GM10248 (cell line): ENCODE measurements around the gene LIPE.
A peak's percentile ranks its signal among the peaks of the same experiment; 100 is the strongest.

ENCODE experiments used
- CTCF ChIA-PET: fragments of 300-600 bp; sonication (Branson Sonifier 250); formaldehyde crosslinking; extraction: SDS; loops from one replicate; lab custom pipeline; 2021; ENCODE audit warnings: antibody characterized with exemption; lab: Yijun Ruan, JAX
- POLR2A ChIA-PET: fragments of 350-650 bp; sonication (Branson Sonifier 250); formaldehyde crosslinking; extraction: SDS; loops from one replicate; lab custom pipeline; 2020; ENCODE audit warnings: antibody characterized with exemption; lab: Yijun Ruan, JAX
- DNase-seq: peaks from one replicate; pipeline ENCODE4 v3.0.0; 2012; ENCODE audit errors: extremely low spot score
- CTCF ChIP-seq: IDR thresholded peaks from 2 replicates; pipeline ENCODE4 v1.5.1; 2012; ENCODE audit warnings: mild to moderate bottlenecking, low read depth; ENCODE audit errors: extremely low read depth, missing control alignments, control extremely low read depth

LIPE gene

GRCh38 chr19:42426643-42427042 is 545 bp downstream of the LIPE start:
- ChIA-PET POLR2A (no interaction called here), CTCF (interaction anchor here (1.2 to 8.1 kb wide), 3 partner anchors 11 to 102 kb away, joined by 4 to 55 read pairs (median 17); partner anchors contain the start of gene CEACAM1)
- TF ChIP-seq CTCF: no peak
- DNase-seq: no peak

- no peak for DNase-seq
- ChIA-PET POLR2A (no interaction called here), CTCF (interaction anchor here (1.8 to 8.1 kb wide), 3 partner anchors 9 to 16 kb away, joined by 17 to 55 read pairs (median 17); no protein-coding TSS in a partner anchor)
- TF ChIP-seq CTCF: no peak
These were observed 2.5 kb downstream of the LIPE start for GRCh38 chr19:42424712-42425131.

GRCh38 chr19:42424345-42424707 is 2.9 kb downstream of the LIPE start:
- POLR2A ChIA-PET: no interaction called here
- TF ChIP-seq CTCF: no peak
- CTCF ChIA-PET: interaction anchor here (1.8 to 8.1 kb wide), 5 partner anchors 9 to 23 kb away, joined by 5 to 55 read pairs (median 17); no protein-coding TSS in a partner anchor

GRCh38 chr19:42423462-42424344 is 3.5 kb downstream of the LIPE start:
- ChIA-PET POLR2A (interaction anchor here (0.6 to 1.0 kb wide), 6 partner anchors 9 to 29 kb away, joined by 3 to 7 read pairs (median 4); no protein-coding TSS in a partner anchor), CTCF (interaction anchor here (1.0 to 8.1 kb wide), 9 partner anchors 10 to 28 kb away, joined by 3 to 55 read pairs (median 6); partner anchors contain the start of gene CXCL17)
- no peak for TF ChIP-seq CTCF
- DNase-seq: peak; percentile 97

More at GRCh38 chr19:42424345-42424707, 2.9 kb downstream of the LIPE start:
- DNase-seq: no peak

- ChIA-PET CTCF (interaction anchor here (1.0 to 8.1 kb wide), 8 partner anchors 11 to 28 kb away, joined by 3 to 55 read pairs (median 6); partner anchors contain the start of gene CXCL17), POLR2A (interaction anchor here (0.6 to 1.0 kb wide), 6 partner anchors 10 to 28 kb away, joined by 3 to 7 read pairs (median 4); no protein-coding TSS in a partner anchor)
- no peak for TF ChIP-seq CTCF
- DNase-seq: peak; percentile 62
These were observed 4.2 kb downstream of the LIPE start for GRCh38 chr19:42422901-42423461.

GRCh38 chr19:42422092-42422900 is 4.9 kb downstream of the LIPE start:
- DNase-seq: no peak
- POLR2A ChIA-PET: no interaction called here
- TF ChIP-seq CTCF: no peak
- CTCF ChIA-PET: interaction anchor here (1.5 to 8.1 kb wide), 4 partner anchors 10 to 21 kb away, joined by 3 to 55 read pairs (median 8); no protein-coding TSS in a partner anchor
